Raji (cell line): ENCODE results near the gene UNC5B.

ENCODE experiments used
- POLR2A ChIP-seq: IDR thresholded peaks from 2 replicates; pipeline ENCODE4 v1.6.1; 2011; ENCODE audit warnings: low read depth, low read length, control low read depth; ENCODE audit not compliant: insufficient read depth

UNC5B gene

DNA sequence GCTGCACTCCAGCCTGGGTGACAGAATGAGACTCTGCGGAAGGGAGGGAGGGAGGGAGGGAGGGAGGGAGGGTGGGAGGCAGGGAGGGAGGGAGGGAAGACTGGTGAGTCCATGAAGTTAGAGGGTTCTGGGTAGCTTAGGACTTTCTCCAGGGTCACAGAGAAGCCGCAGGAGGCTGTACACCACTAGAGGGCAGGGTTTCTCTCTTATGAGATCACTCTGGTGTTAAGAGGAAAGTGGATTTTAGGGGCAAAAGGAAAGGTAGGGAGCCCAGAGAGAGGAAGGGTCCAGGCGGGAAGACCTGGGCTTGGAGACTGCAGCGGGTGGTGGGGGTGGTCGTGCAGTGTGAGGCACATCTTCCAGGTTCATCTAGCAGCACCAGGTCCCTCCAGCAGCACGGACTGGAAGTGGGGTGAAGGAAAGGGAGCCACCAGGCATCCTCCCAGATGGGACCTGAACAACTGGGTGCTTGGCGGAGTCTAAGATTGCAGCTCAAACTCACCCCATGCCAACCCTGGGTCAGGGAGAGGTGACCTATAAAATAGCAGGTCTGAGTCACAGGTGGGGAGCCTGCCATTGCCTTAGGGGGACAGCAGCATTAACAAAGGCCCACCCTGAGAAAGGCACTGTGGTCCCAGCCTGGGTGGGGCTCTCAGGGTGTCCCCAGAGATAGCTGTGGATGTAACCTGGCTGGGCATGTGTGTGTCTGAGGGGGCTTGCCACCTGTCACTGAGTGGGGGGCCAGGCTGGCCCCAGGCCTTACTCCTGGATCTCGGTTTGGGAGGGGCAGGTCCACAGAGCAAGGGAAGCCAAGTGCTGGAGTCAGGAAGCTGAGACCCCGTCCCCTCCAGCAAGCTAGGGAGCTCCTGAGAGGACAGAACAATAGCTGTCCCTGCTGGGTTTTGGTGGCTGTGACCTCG is 58.2 kb downstream of the UNC5B start:
- TF ChIP-seq POLR2A, result no peak

GRCh38 chr10:71271662-71272055 is 59.3 kb downstream of the UNC5B start:
- TF ChIP-seq POLR2A, result no peak

- no peak for TF ChIP-seq POLR2A
Measured at GRCh38 chr10:71272056-71272771, 59.8 kb downstream of the UNC5B start.

GRCh38 chr10:71273506-71273905 is 61.1 kb downstream of the UNC5B start:
- no peak for TF ChIP-seq POLR2A

DNA sequence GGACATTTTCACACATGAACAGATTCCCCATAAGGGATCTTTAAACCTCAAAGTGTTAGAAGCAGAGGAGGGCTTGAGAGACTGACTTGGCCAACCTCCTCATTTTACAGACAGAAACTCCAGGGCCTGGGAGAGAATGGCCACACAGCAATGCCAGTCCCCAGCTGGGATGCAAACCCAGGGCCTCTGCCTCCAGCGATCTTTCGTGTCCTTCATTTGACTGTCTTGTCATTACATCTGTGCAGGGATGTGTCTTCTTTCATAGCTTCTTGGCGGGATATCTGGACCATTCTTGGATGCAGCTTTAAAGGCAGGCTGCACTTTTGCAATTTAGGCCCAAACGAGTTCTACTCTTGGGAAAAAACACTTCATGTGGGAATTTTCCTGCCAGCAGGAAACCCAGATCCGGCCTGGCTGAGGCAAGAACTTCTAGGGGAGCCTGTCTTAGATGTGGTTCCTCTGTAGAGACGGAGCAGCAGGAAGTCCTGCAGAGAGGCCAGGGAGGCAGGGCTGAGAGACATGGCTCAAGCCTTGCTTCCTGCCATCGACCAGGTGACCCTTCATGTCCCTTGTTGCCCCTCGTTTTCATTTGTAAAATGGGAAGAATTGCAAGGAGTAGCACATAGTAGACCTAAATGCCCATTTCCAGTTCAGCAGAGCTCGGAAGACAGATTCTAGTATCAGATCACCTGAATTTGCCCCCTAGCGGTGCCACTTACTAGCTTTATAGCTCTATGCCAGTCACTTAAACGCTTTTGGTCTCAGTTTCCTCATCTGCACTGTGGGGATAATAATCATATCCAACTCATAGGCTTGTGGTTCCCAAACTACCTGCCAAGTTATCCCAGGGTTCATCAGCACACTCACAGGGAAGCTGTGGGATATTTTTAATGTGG is 62.8 kb downstream of the UNC5B start:
- no peak for TF ChIP-seq POLR2A

DNA sequence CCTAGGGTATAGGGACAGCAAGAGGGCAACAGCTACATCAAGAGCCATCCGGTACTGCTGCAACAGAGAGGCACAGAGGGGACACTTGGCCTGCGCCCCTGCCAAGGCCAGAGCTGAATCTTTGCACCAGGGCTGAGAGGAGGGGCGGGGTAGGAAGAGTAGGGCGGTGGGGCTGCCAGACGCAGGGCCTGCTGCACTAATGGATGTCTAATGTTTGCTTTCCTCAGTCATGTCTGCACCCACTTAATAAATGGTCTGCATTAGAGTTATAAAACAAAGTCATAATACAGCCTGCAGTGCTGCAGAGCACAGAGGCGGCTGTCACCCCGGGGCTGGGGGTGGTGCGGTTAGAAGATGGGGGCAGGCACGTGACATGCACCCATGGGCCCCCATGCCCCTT is 64.5 kb downstream of the UNC5B start:
- no peak for TF ChIP-seq POLR2A

DNA sequence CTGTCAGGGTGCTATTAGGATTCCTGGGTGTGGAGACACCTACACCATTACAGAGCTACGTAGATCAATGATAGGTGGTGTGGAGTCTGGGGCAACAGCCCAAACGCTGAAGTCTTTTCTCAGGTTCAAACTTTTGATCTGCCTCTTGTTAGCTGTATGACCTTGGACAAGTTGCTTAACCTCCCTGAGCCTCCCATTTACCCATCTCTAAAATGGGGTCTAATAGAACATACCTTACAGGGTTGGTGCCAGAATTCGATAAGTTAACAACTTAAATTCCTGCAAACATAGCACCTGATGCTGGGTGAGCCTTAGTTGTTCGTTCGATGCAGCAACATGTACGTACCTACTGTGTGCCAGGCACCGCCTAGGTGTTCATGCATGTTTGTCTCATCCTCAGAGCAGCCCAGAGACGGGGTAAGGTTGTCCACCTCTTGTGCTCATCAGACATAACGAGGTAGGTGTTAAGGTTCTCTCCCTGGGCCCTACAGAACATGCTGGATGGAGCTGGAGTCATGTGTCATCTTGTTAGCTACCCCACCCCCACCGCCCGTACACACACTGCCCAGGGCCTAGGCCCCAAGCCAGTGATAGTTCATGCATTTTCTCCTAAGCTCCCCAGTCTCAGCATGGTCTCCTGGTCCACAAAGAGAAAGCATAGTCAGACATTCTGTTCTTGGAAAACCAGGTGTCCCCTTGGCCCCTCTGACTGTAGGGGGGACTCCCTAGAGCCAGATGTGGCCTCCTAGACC is 65.7 kb downstream of the UNC5B start:
- TF ChIP-seq POLR2A, result no peak

GRCh38 chr10:71278691-71279588 is 66.6 kb downstream of the UNC5B start:
- no peak for TF ChIP-seq POLR2A

DNA sequence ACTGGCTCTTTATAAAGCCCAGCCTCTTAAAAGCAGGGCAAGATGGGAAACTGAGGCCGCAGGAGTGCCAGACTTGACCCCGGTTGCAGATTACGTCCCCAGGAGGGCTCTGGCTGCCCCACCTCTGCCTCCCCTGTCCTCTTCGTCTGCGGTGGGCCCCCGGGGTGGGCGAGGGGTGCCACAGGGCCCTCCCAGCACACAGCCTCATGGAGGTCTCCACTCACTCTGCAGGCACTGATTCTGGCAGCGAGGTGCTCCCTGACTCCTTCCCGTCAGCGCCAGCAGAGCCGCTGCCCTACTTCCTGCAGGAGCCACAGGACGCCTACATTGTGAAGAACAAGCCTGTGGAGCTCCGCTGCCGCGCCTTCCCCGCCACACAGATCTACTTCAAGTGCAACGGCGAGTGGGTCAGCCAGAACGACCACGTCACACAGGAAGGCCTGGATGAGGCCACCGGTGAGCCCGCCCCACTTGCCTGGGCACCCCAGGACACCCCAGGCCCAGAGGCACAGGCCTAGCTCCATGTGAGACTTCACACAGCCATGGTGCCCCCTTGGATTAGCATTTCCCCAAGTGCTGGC is 67.3 kb downstream of the UNC5B start:
- no peak for TF ChIP-seq POLR2A

DNA sequence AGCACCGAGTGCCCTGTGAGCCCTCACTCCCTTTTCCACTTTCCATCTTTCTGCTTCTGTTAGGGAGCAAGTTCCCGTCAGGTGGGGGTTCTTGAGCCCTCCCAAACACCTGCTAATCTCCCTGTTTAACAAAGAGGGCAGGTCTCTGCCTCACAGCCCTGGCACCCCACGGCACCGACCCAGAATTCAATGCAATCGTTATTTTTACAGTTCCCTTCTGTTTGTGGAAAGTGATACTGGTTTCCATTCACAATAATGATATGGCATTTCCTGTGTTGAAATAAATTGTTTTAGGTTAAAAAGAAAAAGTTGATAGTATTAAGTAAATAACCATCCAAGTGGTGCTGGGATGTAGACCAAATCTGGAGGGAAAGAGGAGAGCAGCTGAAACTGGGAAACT is 67.8 kb downstream of the UNC5B start:
- no peak for TF ChIP-seq POLR2A

- no peak for TF ChIP-seq POLR2A
Measured at GRCh38 chr10:71280825-71281224, 68.5 kb downstream of the UNC5B start.

- no peak for TF ChIP-seq POLR2A
Measured at GRCh38 chr10:71281646-71282322, 69.4 kb downstream of the UNC5B start.

- no peak for TF ChIP-seq POLR2A
Measured at GRCh38 chr10:71282323-71282680, 69.9 kb downstream of the UNC5B start.
